ENCODE measurements around the gene SORL1. TPM values are rescaled to one million over a fixed set of nuclear protein-coding genes. Genes with fewer than 3 reads are reported as not detected.
"Not testable (repeated sequence)": the region's sequence is repeated elsewhere in the genome, so short reads cannot be mapped to it uniquely, and the experiment has no call there.

SORL1 gene
- total RNA-seq, 2 experiments from 2014 or later = 228 to 411 TPM

- Histone ChIP-seq H3K9me3 (ENCODE audit: low read length) (no peaks in the 10 kb centered on the region), H3K4me3 (ENCODE audit: low read depth, low read length, poor library complexity, severe bottlenecking) (no peak overlapping the region), H3K79me2 (ENCODE audit: insufficient read depth, low read depth, low read length) (peaks cover 57% of the 10 kb centered on the region), H2AFZ (ENCODE audit: low read length) (no peak overlapping the region), H3K36me3 (ENCODE audit: insufficient read depth, low read length) (peaks cover 90% of the 10 kb centered on the region), H3K4me2 (ENCODE audit: low read length) (peak overlapping the region; percentile 42; the same call in 1 of the 2 replicates), H3K4me1 (ENCODE audit: insufficient read depth, low read length, poor library complexity, severe bottlenecking) (peaks cover 84% of the 10 kb centered on the region), H3K27ac (ENCODE audit: low read depth, low read length, poor library complexity, severe bottlenecking) (peak overlapping the region; percentile 97), H4K20me1 (ENCODE audit: insufficient read depth, low read length) (no peaks in the 10 kb centered on the region), H3K9me2 (ENCODE audit: insufficient read depth, low read length) (no peaks in the 10 kb centered on the region)
- CTCF ChIA-PET (ENCODE audit: unreplicated experiment) = no interaction called here
- POLR2A ChIA-PET = interaction anchor here (0.7 to 1.4 kb wide), 2 partner anchors 203 to 534 kb away, joined by 4 read pairs; no protein-coding TSS in a partner anchor
- TF ChIP-seq CTCF (conservative IDR thresholded peaks at IDR 0.05; ENCODE audit: low read length) (no peak), EZH2phosphoT487 (IDR thresholded peaks at IDR 0.05; ENCODE audit: borderline replicate concordance, low read depth, low read length) (no peak)
- DNase-seq (ENCODE audit: low spot score) = no peak
- intact Hi-C loops (cut with micrococcal nuclease; ENCODE audit: unreplicated experiment) = loop anchor here (2.0 kb wide), 1 partner anchor 137 kb away; no protein-coding TSS in a partner anchor
- no TSS peak for BruUV-seq (replicated peaks)
Measured at GRCh38 chr11:121567995-121568394, 115.9 kb downstream of the SORL1 start.

- Histone ChIP-seq H3K36me3 (ENCODE audit: insufficient read depth, low read length) (peaks cover 90% of the 10 kb centered on the region), H3K4me3 (ENCODE audit: low read depth, low read length, poor library complexity, severe bottlenecking) (peak overlapping the region; percentile 47), H3K4me1 (ENCODE audit: insufficient read depth, low read length, poor library complexity, severe bottlenecking) (peaks cover 80% of the 10 kb centered on the region), H3K4me2 (ENCODE audit: low read length) (peak overlapping the region; percentile 63), H3K27ac (ENCODE audit: low read depth, low read length, poor library complexity, severe bottlenecking) (peak overlapping the region; percentile 97), H3K79me2 (ENCODE audit: insufficient read depth, low read depth, low read length) (peaks cover 41% of the 10 kb centered on the region)
- POLR2A ChIA-PET = interaction anchor here (1.2 to 3.1 kb wide), 2 partner anchors 12 to 15 kb away, joined by 3 to 21 read pairs; no protein-coding TSS in a partner anchor
- H4K20me1 ChIP-seq (ENCODE audit: insufficient read depth, low read length); H2AFZ ChIP-seq (ENCODE audit: low read length); H3K9me3 ChIP-seq (ENCODE audit: low read length); CTCF ChIA-PET (ENCODE audit: unreplicated experiment); H3K9me2 ChIP-seq (ENCODE audit: insufficient read depth, low read length): not testable (repeated sequence)
- intact Hi-C loops (cut with micrococcal nuclease; ENCODE audit: unreplicated experiment) = loop anchor here (1.0 to 5.0 kb wide), 4 partner anchors 21 to 197 kb away; no protein-coding TSS in a partner anchor
- peak; percentile 94 for DNase-seq (ENCODE audit: low spot score)
- BruUV-seq (replicated peaks) = TSS peak; percentile 99
Measured at GRCh38 chr11:121569332-121570299, 117.5 kb downstream of the SORL1 start.

GRCh38 chr11:121570453-121570852 lies 118.3 kb downstream of the SORL1 start:
- no peak for DNase-seq (ENCODE audit: low spot score)

More at GRCh38 chr11:121570453-121570852, 118.3 kb downstream of the SORL1 start:
- TF ChIP-seq CTCF (conservative IDR thresholded peaks at IDR 0.05; ENCODE audit: low read length) (no peak), EZH2phosphoT487 (IDR thresholded peaks at IDR 0.05; ENCODE audit: borderline replicate concordance, low read depth, low read length) (no peak)
- H3K4me2 ChIP-seq (ENCODE audit: low read length) = peak overlapping the region; percentile 63
- ChIA-PET POLR2A (interaction anchor here (0.6 to 3.1 kb wide), 6 partner anchors 11 to 267 kb away, joined by 3 to 21 read pairs (median 3); no protein-coding TSS in a partner anchor), CTCF (ENCODE audit: unreplicated experiment) (no interaction called here)
- H4K20me1 ChIP-seq (ENCODE audit: insufficient read depth, low read length) = no peaks in the 10 kb centered on the region
- peaks cover 80% of the 10 kb centered on the region for H3K4me1 ChIP-seq (ENCODE audit: insufficient read depth, low read length, poor library complexity, severe bottlenecking)
- peak overlapping the region; percentile 47 for H3K4me3 ChIP-seq (ENCODE audit: low read depth, low read length, poor library complexity, severe bottlenecking)
- H3K36me3 ChIP-seq (ENCODE audit: insufficient read depth, low read length) = peaks cover 90% of the 10 kb centered on the region
- H3K9me3 ChIP-seq (ENCODE audit: low read length) = no peaks in the 10 kb centered on the region
- H3K27ac ChIP-seq (ENCODE audit: low read depth, low read length, poor library complexity, severe bottlenecking) = peak overlapping the region; percentile 97
- H3K9me2 ChIP-seq (ENCODE audit: insufficient read depth, low read length) = no peaks in the 10 kb centered on the region
- no TSS peak for BruUV-seq (replicated peaks)
- H3K79me2 ChIP-seq (ENCODE audit: insufficient read depth, low read depth, low read length) = peaks cover 32% of the 10 kb centered on the region
- intact Hi-C loops (cut with micrococcal nuclease; ENCODE audit: unreplicated experiment) = loop anchor here (1.0 to 5.0 kb wide), 3 partner anchors 20 to 198 kb away; no protein-coding TSS in a partner anchor
- no peak overlapping the region for H2AFZ ChIP-seq (ENCODE audit: low read length)

Data from OCI-LY7 (cell line).